Smooth muscle cell (in vitro differentiated cells): ENCODE data around the gene FARP1. TPM values are rescaled to one million over a fixed set of nuclear protein-coding genes. Genes with fewer than 3 reads are reported as not detected.
A peak's percentile ranks its signal among the peaks of the same experiment; 100 is the strongest.

Experiments
- DNase-seq: peaks from one replicate; lab custom pipeline; 2025; ENCODE audit not compliant: unreplicated experiment; lab: John Stamatoyannopoulos, UW
- H2AFZ ChIP-seq: fragments of 200-600 bp; sonication (generic); 2 replicates; pipeline ENCODE4 v1.6.0; 2016; ENCODE audit warnings: antibody characterized with exemption, low read depth, mild to moderate bottlenecking
- H3F3A ChIP-seq: fragments of 200-600 bp; sonication (generic); 2 replicates; pipeline ENCODE4 v1.6.0; 2017; ENCODE audit warnings: antibody characterized with exemption, low read depth
- H3K27ac ChIP-seq: fragments of 200-600 bp; sonication (generic); 2 replicates; pipeline ENCODE4 v1.5.1; 2016; ENCODE audit warnings: low read depth, mild to moderate bottlenecking
- H3K27me3 ChIP-seq: fragments of 200-600 bp; sonication (generic); 2 replicates; pipeline ENCODE4 v1.6.1; 2016; ENCODE audit warnings: low read depth, mild to moderate bottlenecking
- H3K36me3 ChIP-seq: fragments of 200-600 bp; sonication (generic); 2 replicates; pipeline ENCODE4 v1.5.1; 2016; ENCODE audit warnings: low read depth
- H3K4me1 ChIP-seq: fragments of 200-600 bp; sonication (generic); 2 replicates; pipeline ENCODE4 v1.5.1; 2016; ENCODE audit warnings: low read depth
- H3K4me2 ChIP-seq: fragments of 200-600 bp; sonication (generic); 2 replicates; pipeline ENCODE4 v1.6.0; 2016; ENCODE audit warnings: mild to moderate bottlenecking
- H3K4me3 ChIP-seq: fragments of 200-600 bp; sonication (generic); 2 replicates; pipeline ENCODE4 v1.5.1; 2016; ENCODE audit warnings: mild to moderate bottlenecking
- H3K79me2 ChIP-seq: fragments of 200-600 bp; sonication (generic); 2 replicates; pipeline ENCODE4 v1.6.0; 2016; ENCODE audit warnings: low read depth, mild to moderate bottlenecking
- H3K9ac ChIP-seq: fragments of 200-600 bp; sonication (generic); 2 replicates; pipeline ENCODE4 v1.6.0; 2016; ENCODE audit warnings: low read depth
- H3K9me3 ChIP-seq: fragments of 200-600 bp; sonication (generic); replicated peaks from 2 replicates; pipeline ENCODE4 v1.5.1; 2016; ENCODE audit warnings: low read depth
- H4K20me1 ChIP-seq: fragments of 200-600 bp; sonication (generic); 2 replicates; pipeline ENCODE4 v1.6.0; 2016; ENCODE audit warnings: low read depth
- CTCF ChIP-seq: fragments of 200-600 bp; sonication (generic); IDR thresholded peaks from 2 replicates; pipeline ENCODE4 v1.5.1; 2017; ENCODE audit warnings: borderline replicate concordance, mild to moderate bottlenecking, antibody characterized with exemption; ENCODE audit not compliant: insufficient read depth, poor library complexity, severe bottlenecking
- WGBS: methylation state at CpG from one replicate; pipeline ENCODE4 v1.1.7; 2016; ENCODE audit warnings: low lambda C conversion rate; 5-methylcytosine and 5-hydroxymethylcytosine counted together
- polyA plus RNA-seq: library from polyadenylated mRNA; unstranded; fragments of >200 nt; fragmentation: Nextera tagmentation; extraction: Ambion mirVana; gene quantifications from 2 replicates; pipeline ENCODE4 v1.2.1, GENCODE V29; 2016
- total RNA-seq: library from RNA; depleted of rRNA; stranded (reverse); fragments of >200 nt; gene quantifications from 2 replicates; pipeline ENCODE4 v1.2.3, GENCODE V29; 2014

The FARP1 gene
- total and polyA plus RNA-seq, 2 experiments from 2014 or later = 59.4 to 104 TPM

- H3K36me3 ChIP-seq = no peaks in the 10 kb centered on the region
- no peak for DNase-seq
- H3K4me3 ChIP-seq = no peak overlapping the region
- peaks cover 25% of the 10 kb centered on the region for H3F3A ChIP-seq
- no peaks in the 10 kb centered on the region for H3K9me3 ChIP-seq
- H3K79me2 ChIP-seq = peaks cover 78% of the 10 kb centered on the region
- 76% methylated on average over 3 of the region's 3 CpGs for WGBS
- peak overlapping the region; percentile 85 for H3K27ac ChIP-seq
- no peak overlapping the region for H3K9ac ChIP-seq
- H3K4me1 ChIP-seq = peaks cover 50% of the 10 kb centered on the region
- no peaks in the 10 kb centered on the region for H3K27me3 ChIP-seq
- H4K20me1 ChIP-seq = no peaks in the 10 kb centered on the region
- no peak overlapping the region for H2AFZ ChIP-seq
- no peak for TF ChIP-seq CTCF
- H3K4me2 ChIP-seq = no peak overlapping the region
Observed at GRCh38 chr13:98276486-98276885, 133.6 kb downstream of the FARP1 start.

GRCh38 chr13:98278068-98278724 lies 135.3 kb downstream of the FARP1 start:
- 93% methylated on average over 6 of the region's 6 CpGs for WGBS

DNA sequence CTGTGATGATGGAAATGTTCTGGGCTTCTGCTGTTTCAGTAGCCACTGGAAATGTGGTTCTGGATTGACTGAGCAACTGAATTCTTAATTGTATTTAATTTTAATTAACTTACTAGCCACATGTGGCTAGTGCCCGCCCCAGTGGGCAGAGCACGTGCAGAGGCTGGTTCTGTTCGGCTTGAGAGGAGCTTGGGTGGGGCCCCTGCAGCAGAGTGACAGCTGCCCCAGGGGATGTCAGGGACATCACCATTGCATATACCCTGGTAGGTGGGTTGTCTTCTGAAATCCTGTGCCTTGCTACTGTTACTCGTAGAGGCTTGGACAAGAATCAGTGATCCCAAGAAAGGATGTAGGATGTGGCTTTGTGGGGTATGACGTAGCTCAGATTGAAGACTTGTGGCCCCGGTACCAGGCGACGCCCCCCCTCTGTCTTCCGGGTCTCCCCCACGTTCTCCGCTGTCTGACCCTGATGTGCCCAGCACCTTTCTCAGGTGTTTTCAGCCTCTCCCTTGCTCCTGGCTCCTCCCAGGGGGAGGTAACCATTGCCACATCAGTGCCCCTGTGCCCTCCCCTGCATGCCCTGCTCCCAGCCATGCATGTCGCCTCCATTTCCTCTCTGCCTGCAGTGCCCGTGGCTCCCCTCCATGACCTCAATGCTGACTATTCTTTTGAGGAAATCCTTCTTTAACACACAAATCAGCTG lies 136.7 kb downstream of the FARP1 start:
- peaks cover 84% of the 10 kb centered on the region for H3K79me2 ChIP-seq
- 90% methylated on average over 13 of the region's 13 CpGs for WGBS

More at GRCh38 chr13:98278068-98278724, 135.3 kb downstream of the FARP1 start:
- H3K36me3 ChIP-seq = no peaks in the 10 kb centered on the region
- H3K27ac ChIP-seq = no peak overlapping the region
- H4K20me1 ChIP-seq = peaks cover 3% of the 10 kb centered on the region
- no peaks in the 10 kb centered on the region for H3K27me3 ChIP-seq
- DNase-seq = no peak
- H3F3A ChIP-seq = peaks cover 25% of the 10 kb centered on the region
- no peaks in the 10 kb centered on the region for H3K9me3 ChIP-seq
- no peak overlapping the region for H3K4me2 ChIP-seq
- peaks cover 83% of the 10 kb centered on the region for H3K79me2 ChIP-seq
- H3K4me3 ChIP-seq = no peak overlapping the region
- peaks cover 42% of the 10 kb centered on the region for H3K4me1 ChIP-seq
- no peak overlapping the region for H3K9ac ChIP-seq
- H2AFZ ChIP-seq = no peak overlapping the region
- TF ChIP-seq CTCF = no peak

More for the DNA sequence above, 136.7 kb downstream of the FARP1 start:
- H3F3A ChIP-seq = peaks cover 15% of the 10 kb centered on the region
- H3K4me2 ChIP-seq = no peak overlapping the region
- H3K27me3 ChIP-seq = no peaks in the 10 kb centered on the region
- no peaks in the 10 kb centered on the region for H3K36me3 ChIP-seq
- H2AFZ ChIP-seq = no peak overlapping the region
- no peak overlapping the region for H3K9ac ChIP-seq
- H3K27ac ChIP-seq = no peak overlapping the region
- peaks cover 6% of the 10 kb centered on the region for H4K20me1 ChIP-seq
- no peaks in the 10 kb centered on the region for H3K9me3 ChIP-seq
- no peak for DNase-seq
- no peak overlapping the region for H3K4me3 ChIP-seq
- peaks cover 39% of the 10 kb centered on the region for H3K4me1 ChIP-seq
- TF ChIP-seq CTCF = no peak
